ENCODE data around the gene KHDRBS2. TPM values are rescaled to one million over a fixed set of nuclear protein-coding genes. Genes with fewer than 3 reads are reported as not detected.

Gene KHDRBS2
- total and polyA plus RNA-seq, 2 of the 4 experiments (the other 2 are of a cell fraction), result not detected

DNA sequence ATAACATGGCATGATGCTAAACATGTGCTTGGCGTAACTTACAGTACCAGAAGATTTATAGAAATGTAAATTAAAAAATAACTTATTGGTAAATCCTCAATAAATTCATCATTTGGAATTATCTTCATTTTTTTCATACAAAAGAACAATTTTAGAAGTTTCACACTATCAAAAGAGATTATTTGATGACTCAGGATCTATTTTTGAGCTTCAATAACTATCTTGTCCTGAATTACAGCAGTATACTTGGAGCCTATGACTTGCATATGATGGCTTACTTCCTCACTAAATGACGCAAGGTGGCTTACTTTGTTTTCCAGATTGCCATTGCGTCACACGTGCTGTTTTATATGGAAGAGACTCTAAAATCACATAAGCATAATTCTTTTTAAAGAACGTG, 49.2 kb downstream of the KHDRBS2 start:
- no peak for ATAC-seq (ENCODE audit: low read depth)
- H3K36me3 ChIP-seq (ENCODE audit: control insufficient read depth, insufficient read depth, low read length), result no peaks in the 10 kb centered on the region
- no peak overlapping the region for H3K9ac ChIP-seq (ENCODE audit: low read depth, low read length)
- no peak overlapping the region for H3K4me3 ChIP-seq (ENCODE audit: insufficient read depth, low read depth, low read length)
- no peak overlapping the region for H2BK5ac ChIP-seq (ENCODE audit: low read depth, low read length, poor library complexity, severe bottlenecking)
- no peaks in the 10 kb centered on the region for H3K27me3 ChIP-seq (ENCODE audit: control insufficient read depth, insufficient read depth, low read length)
- ChIA-PET CTCF (no interaction called here), POLR2A (ENCODE audit: unreplicated experiment) (no interaction called here)
- no peaks in the 10 kb centered on the region for H3K79me1 ChIP-seq (ENCODE audit: low read depth in 1 of 2, low read length in 2 of 2)
- no peak for DNase-seq
- no peak overlapping the region for H2BK20ac ChIP-seq (ENCODE audit: low read depth, low read length)
- no peak overlapping the region for H3K27ac ChIP-seq (ENCODE audit: insufficient read depth, low read length)
- no peaks in the 10 kb centered on the region for H4K20me1 ChIP-seq (ENCODE audit: insufficient read depth, low read length)
- WGBS, 2 experiments (ENCODE audit: extremely low coverage in 2 of 2, insufficient read length in 1 of 2), result no CpG with 5 or more reads among the region's 5 CpGs
- intact Hi-C loops (cut with micrococcal nuclease), result no loop called here
- no peak overlapping the region for H4K91ac ChIP-seq (ENCODE audit: insufficient read depth, low read depth, low read length)
- H2AK9ac ChIP-seq (replicated peaks; ENCODE audit: low read depth, low read length, poor library complexity), result no peak overlapping the region
- H2AK5ac ChIP-seq (ENCODE audit: low read depth, low read length), result no peak overlapping the region
- no peaks in the 10 kb centered on the region for H3K9me3 ChIP-seq (ENCODE audit: control insufficient read depth, insufficient read depth, low read length)
- no peak overlapping the region for H2BK120ac ChIP-seq (ENCODE audit: low read depth, low read length)
- H3K4ac ChIP-seq (ENCODE audit: low read depth, low read length), result no peak overlapping the region
- no peak overlapping the region for H2BK15ac ChIP-seq (ENCODE audit: low read depth, low read length)
- dilution Hi-C loops (cut with HindIII; ENCODE audit: low sequenced_read_pairs, unreplicated experiment), result no loop called here
- no peak overlapping the region for H4K5ac ChIP-seq (ENCODE audit: low read depth, low read length)
- no peaks in the 10 kb centered on the region for H3K9me1 ChIP-seq (ENCODE audit: insufficient read depth, low read length)
- H4K8ac ChIP-seq (ENCODE audit: low read depth in 2 of 2, low read length in 2 of 2), result no peak overlapping the region
- BruUV-seq (replicated peaks), result no TSS peak
- in situ Hi-C loops (cut with MboI; ENCODE audit: low sequenced_read_pairs), result no loop called here
- no peak overlapping the region for H3K18ac ChIP-seq (ENCODE audit: low read depth, low read length)
- peak; percentile 45; the same call in 1 of the 2 replicates for TF ChIP-seq CEBPB (IDR thresholded peaks at IDR 0.05; ENCODE audit: low read depth, low read length)
- no peak for TF ChIP-seq POLR2A (IDR thresholded peaks at IDR 0.05; ENCODE audit: low read depth, low read length)
- TF ChIP-seq RCOR1 (IDR thresholded peaks at IDR 0.05; ENCODE audit: insufficient replicate concordance, low read length), result no peak
- H3K23ac ChIP-seq (ENCODE audit: low read depth, low read length), result no peak overlapping the region
- H2AFZ ChIP-seq (replicated peaks; ENCODE audit: low read length, poor library complexity), result no peak overlapping the region
- H3K4me2 ChIP-seq (ENCODE audit: low read depth, low read length), result no peak overlapping the region
- no peak overlapping the region for H3K14ac ChIP-seq (replicated peaks; ENCODE audit: low read depth, low read length)
- H3K4me1 ChIP-seq (ENCODE audit: control insufficient read depth, insufficient read depth, low read length), result no peaks in the 10 kb centered on the region
- H3K56ac ChIP-seq (ENCODE audit: extremely low read depth, insufficient read depth, low read length), result no peak overlapping the region

Measured in IMR-90 (cell line).